Stimulated activated CD4-positive, alpha-beta T cell treated with anti-CD3 and anti-CD28 coated beads, Interleukin-15, amount 100 ng/mL, for 24 hours (primary cell): ENCODE measurements around the gene LFNG.

Experiments
- DNase-seq: peaks from one replicate; pipeline ENCODE4 v3.0.0-alpha.2; 2020

The LFNG gene, protein sequence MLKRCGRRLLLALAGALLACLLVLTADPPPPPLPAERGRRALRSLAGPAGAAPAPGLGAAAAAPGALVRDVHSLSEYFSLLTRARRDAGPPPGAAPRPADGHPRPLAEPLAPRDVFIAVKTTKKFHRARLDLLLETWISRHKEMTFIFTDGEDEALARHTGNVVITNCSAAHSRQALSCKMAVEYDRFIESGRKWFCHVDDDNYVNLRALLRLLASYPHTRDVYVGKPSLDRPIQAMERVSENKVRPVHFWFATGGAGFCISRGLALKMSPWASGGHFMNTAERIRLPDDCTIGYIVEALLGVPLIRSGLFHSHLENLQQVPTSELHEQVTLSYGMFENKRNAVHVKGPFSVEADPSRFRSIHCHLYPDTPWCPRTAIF

DNA sequence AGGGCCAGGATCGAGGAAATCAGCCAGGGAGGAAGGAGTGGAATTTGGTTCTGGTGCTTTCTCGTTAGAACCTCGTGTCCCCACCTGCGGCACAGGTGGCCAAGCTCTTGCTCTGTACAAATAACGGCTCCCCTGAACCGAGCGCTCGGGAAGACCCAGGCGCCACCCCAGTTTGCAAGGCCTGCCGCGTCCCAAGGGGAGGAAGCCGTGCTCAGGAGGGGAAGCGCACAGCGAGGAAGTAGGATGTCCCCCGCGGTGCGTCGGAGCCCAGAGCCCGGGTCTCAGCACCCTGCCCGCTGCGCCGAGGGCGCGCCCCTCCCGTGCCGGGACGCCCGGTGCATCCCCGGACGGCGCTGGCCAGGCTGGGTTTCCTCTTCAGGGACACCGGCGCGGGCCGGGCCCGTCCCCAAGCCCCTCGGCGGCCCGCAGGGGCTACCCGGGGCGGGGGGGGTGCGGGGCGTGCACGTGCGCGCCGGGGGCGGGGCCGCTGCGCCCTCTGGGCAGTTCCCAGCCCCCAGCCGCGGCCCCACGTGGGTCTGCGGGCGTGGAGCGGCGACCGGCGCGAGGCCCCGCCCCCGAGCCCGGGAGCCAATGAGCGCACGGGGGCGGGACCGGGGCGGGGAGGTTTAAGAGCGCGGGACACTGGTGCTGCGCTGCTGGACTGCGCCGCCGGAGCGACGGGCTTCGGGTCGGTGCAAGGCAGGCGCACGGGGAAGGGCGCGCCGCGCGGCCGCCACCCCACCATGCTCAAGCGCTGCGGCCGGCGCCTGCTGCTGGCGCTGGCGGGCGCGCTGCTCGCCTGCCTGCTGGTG, at the start of gene LFNG:
TSS of gene LFNG (plus strand) at position 656 of the 812 bp plus-strand sequence. CDS start at position 744, 88 bp downstream.
- DNase-seq = peak; percentile 91

DNA sequence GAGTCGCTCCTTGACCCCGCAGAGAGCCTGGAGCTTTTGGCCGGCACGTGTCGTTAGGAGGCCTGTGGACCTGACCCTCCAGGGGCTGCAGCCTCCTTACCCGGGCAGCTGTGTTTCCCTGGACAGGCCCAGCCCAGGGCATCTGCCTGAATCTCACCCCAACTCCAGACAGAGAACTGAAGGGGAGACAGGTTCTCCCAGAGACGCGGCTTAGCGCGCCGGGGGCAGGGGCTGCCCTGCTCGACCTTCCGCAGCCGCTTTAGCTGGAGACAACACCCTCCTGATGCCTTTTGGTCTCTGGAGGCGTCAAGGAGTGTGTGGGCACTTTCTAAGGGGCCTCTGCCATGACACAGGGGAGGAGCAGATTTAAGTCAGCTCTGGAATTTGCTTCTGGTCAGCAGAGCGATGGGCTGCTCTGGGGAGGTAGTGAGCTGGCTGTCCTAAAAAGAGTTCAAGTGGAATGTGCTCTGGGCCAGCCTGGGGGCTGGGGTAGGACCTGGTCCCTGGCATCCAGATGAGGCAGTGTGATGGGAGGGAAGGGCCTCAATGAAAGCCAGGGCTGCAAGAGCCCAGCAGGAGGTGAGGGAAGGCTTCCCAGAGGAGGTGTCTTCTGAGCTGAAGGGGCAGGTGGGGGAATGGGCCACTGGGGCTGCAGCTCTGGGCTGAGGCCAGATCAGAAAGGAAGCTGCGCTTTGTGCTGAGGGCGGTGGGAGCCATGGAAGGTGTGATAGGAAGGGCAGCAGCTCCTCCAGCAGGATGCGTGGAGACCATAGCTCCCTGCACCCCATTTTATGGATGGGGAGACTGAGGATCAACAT, 49.2 kb upstream of the LFNG start:
- no peak for DNase-seq

DNA sequence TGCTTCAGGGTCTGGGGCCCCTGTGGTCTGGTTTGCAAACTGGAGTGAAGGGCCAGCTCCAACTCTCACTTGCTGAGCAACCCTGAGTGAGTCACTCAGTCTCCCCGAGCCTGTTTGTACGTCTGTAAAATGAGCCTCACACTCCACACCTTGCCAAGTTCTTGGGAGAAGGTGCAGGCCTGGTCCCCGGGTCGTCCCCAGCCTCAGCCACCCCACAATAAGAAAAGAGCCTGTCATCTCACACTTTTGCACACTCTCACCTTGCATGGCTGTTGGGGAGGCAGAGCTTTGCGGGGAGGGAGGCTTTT, 48.6 kb upstream of the LFNG start:
- no peak for DNase-seq

DNA sequence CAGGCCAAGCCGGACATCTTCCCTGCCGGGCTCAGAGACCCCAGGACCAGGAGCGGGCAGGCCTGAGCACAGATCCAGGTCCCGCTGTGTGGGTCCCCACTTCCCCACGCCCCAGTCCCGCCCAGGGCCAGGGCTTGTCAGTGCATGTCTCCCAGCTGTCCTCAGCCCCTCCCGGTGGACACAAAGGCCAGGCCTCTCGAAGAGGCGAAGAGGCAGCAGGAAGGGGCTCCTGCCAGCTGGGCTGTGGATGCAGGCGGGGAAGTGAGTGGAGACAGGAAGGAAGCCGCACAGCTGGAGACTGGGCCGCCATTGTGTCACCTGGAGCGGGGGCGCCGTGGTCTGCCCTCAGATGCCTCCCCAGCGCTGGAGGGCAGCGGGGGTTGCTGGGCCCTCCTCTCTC, 48.2 kb upstream of the LFNG start:
- no peak for DNase-seq

DNA sequence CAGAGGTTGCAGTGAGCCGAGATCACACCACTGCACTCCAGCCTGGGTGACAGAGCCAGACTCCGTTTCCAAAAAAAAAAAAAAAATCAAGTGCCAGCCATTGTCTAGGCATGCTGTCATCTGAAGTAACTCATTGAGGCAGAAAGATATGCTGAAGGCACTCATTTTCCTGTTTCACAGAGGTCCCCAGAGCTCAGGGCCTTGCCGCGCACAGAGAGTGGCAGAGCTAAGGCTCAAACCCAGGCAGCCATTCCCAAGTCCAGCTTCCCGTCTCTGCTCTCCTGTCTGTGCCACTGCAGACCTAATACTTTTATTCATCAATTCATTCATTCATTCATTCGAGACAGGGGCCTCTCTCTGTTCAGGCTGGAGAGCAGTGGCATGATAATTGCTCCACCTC, 46.8 kb upstream of the LFNG start:
- DNase-seq = no peak

DNA sequence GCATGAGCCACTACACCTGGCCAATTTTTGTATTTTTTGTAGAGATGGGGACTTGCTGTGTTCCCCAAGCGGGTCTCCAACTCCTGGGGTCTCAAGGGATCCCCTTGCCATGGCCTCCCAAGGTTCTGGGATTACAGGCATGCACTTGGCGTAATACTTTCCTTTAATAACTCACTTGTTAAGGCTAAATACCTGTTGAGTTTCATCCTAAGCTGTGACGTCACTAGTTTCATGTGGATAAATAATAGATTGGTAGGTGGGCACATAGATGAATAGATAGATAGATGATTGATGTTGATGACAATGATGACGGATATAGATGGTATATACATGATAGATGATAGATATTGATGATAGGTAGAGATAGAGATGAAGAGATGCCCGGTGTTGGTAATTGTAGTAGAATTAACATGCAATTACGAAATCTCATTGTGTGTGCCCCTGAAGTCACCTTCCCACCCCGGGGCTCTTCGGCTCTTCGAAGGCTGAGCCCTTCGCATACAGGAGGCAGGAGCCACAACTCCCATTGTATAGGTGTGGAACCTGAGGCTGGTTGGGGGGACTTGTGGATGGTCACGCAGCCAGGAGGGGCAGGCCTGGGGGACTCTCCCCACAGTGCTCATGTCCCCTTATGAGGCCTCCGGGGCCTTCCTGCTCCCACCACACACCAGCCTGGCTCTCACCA, 45.9 kb upstream of the LFNG start:
- no peak for DNase-seq

DNA sequence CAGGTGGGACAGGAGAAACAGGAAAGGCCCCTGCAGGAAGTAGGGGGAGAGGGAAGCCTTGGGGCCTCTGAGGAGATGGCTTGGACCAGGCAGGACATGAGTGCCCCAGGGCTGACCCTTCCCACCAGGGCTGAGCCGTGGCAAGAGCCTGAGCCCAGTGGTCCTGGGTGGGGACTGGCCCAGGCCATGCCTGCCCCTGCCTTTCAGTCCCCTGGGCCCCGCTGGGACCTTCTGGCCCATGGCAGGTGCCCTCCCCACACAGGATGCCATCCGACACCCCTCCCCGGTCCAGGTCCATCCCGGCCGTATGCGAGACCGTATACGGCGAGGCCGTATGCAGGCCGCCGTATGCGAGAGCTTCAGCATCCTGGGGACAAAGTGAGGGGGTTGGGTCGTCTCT, 45.4 kb upstream of the LFNG start:
- DNase-seq = no peak

DNA sequence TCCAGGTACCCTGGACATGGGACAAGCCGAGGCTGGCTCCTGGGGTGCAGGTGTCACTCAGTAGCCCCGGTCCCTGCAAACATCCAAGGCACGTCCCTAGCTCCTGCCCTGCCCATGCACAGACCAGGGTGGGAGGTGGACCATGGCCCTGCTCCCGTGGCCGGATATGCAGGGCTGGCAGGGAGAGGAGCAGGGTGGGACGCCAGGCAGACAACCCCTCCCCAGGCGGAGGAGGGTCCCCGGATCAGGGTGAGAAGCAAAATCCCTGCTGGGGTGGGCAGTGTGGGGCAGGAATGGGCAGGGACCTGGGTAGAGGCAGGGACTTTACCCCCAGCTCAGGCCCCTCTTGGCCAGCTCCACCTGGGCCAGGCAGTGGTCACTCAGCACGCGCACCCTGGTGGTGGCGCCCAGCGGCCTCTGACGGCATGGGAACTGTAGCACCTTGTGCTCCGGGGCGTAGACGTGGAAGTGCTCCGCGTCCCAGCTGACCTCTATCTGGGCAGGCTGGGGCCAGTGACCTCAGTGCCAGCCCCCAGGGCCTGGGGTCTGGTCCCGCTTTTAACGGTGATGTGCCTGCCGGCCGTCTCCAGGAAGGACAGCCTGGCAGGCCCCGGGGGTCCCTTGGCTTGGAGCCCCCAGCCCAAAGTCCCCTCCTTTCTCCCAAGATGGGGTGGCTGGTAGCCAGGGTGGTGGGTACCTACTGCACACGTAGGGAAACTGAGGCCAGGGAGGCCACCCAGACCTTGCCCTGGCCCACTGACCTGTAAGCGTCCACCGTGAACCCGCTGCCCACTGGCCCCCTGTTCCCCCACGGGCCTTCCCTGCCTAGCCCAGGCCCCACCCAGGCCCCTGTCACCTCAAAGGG, 44.5 kb upstream of the LFNG start:
- no peak for DNase-seq

DNA sequence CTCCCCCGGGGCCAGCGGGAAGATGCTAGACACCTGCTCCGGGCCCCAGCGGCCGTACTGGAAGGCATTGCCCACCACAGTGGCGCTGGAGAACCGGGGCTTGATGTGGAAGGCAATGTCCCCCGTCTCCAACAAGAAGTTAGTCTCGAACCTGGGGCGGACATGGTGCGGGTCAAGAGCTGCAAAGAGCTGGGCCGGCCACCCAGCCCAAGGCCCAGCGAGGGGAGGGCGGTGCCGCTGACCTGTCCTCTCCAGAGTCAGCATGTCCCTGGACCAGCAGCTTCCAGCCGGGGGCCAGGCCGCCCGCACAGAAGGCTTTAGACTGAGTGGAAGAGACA, 43.9 kb upstream of the LFNG start:
- DNase-seq = no peak

DNA sequence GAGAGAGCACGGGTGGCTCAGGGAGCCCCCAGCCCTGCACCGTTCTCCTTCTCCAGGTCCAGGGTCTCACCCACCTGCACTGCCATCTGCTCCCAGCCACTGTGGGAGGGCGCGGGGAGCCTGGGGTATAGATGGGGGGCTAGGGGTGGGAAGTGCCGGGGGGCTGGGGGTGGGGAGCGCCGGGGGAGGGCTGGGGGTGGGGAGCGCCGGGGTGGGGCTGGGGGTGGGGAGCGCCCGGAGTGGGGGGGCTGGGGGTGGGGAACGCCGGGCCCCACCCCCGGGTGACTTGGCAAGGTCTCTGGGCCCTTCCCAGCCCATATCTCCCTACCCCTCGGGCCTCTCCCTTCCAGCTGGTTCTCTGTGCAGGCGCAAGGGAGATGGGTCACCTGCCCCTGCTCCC, 43.3 kb upstream of the LFNG start, which contains the start of gene GRIFIN:
TSS of gene GRIFIN (minus strand) at position 101 of the 400 bp plus-strand sequence. CDS start at position 86, 15 bp downstream.
- DNase-seq = no peak

DNA sequence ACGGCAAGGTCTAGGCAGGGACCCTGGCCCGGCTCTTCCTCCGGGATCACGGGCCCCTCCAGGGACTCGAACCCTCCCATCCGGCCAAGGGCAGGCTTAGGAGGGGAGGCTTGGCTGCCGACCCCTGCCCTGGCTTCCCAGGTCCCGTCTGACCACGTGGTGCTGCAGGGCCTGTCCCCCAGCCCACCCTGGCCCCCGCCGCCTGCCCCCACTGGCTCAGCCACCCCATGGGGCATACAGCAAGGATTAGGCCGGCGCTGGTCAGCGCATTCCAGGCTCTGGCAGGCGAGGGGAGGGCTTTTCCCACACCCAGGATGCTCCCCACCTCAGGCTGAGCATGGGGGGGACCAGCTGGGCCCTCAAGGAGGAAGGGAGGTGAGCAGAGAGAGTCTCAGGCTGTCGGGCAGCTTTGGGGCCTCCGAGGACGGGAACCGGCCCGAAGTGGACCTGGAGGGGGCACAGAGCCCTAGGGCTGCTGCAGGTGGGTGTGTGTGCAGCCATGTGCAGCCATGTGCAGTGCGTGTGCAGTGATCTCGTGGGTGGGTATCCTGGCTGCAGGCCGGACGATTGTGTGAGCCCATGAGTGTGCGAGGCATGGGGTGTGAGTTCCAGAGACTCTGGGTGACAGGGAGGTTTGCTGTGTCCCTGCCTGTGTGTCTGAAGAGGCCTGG, 42.7 kb upstream of the LFNG start:
- DNase-seq = no peak

DNA sequence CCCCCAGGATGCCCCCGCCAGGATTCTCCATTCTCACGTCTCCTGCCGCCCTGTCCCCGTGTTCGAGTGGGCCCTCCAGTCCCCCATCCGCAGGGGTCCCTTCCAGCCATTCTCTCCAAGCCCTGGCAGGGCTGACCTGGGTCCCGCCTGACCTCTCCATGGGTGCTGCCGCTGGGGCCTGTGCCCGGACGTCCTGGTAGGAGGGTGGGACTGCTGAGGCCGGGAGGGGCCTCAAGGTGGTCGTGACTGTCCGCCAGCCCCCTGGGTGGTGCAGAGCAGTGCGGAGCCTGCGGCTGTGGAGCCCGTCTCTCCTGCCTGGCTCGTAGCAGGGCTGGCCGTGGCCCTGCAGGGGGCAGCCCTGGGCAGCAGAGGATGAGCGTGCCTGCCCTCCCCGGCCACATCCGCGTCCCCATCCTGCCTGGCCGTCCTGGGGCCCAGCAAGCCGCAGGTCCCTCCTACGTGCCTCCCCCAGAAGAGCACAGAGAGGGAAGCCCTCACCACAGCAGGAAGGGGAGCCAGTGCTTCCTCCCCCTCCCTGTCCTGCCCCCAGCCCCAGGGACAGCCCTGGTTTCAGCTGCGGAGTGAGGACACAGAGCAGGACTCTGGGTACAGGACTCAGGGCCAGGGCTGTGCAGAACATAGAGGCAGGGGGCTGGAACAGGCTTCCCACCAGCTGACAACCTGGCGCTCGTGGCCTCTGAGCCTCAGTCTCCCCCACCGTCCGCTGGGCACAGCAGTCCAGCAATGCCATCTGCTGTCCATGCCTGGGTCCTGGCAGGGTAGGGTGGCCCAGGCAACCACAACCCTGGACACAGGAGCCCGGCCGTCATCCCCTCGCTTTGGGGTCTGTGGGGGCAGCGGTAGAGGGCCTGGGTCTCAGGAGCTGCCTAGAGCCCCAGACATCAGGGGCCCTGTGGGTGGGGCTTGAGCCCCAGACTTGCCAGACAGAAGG, 41.9 kb upstream of the LFNG start:
- DNase-seq = peak; percentile 71

DNA sequence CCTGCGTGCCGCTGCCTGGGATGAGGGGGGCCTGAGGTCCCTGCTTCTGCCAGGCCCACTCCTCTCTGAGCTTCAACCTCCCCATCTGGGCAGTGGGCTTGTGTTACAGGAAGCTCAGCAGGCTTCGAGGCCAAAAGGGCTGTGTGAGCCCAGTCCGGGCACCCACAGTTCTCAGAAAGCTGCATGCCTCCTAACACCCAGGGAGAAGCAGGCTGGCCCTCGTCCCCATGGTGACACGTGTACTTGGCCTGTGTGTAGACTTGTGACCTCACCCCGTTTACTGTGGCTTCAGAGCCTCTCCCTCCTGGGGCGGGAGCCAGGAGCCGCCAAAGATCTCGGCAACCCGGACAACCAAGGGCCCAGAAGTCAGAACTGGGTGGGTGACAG, 41.2 kb upstream of the LFNG start:
- DNase-seq = no peak

DNA sequence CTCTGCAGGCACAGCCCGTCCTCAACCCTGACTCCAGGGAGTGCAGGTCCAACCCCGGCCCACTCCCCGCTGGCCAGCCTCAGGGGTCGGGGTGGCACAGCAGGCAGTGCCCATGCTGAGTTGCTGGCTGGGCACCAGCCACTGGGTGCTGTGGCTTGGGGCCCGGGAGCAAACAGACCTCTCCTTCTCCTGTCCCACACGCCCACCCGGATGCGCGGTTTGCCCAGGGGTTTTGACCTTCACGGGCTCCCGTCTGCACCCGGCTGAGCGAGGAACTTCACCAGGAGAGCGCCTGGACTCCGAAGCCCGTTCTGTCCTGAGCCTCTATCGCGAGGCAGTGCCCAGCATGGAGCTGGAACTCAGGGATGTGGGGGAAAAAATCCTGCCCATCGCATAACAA, 40.8 kb upstream of the LFNG start:
- DNase-seq = no peak

DNA sequence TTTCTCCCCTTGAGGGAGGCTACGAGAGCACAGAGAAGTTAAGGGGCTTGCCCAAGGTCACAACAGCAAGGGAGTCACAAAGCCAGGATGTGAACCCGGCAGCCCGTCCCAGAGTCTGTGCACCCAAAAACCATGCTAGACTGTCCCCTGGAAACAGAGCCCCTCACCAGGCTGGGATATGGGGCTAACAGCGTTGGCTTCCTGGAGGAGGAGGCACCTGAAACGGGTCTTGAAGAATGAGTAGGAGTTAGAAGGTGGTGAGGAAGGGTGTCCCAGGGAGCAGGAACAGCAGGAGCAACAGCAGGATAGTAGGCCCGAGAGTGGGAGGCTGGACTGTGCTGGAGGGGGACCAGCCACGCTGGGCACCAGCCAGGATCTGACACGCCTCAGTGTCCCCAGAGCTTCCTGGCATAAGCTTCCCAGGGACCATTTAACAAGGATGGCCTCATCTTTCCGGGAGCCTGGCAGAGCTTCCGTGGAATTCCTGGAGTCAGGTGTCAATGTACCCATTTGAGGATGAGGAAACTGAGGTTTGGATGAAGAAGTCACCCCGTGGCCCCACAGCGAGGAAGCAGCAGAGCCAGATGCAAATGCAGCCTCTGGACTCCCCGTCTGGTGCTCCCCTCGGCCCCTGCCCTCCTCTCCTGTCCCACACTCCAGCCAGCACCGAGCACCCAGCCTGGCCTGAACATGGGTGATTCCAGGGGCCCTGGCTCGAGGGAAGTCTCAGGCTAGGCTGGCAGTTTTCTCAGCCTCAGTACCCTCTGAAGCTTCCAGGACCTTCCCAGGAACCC, 40.1 kb upstream of the LFNG start:
- DNase-seq = no peak

DNA sequence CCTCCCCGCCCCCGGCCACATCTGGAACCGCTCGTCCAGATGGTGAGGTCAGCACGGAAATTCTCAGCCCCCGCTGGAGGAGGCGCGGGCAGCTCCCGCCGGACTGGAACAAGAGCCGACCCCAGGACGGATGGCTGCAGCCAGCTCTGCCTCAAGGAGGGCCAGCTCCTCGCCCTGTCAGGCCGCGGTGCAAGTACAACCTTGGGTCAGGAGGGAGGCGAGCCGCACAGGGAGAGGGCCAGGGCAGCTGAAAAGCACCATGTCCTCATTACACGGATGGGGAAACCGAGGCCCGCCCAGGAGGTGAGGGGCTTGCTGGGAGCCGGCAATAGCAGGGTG, 39.5 kb upstream of the LFNG start:
- DNase-seq = no peak

DNA sequence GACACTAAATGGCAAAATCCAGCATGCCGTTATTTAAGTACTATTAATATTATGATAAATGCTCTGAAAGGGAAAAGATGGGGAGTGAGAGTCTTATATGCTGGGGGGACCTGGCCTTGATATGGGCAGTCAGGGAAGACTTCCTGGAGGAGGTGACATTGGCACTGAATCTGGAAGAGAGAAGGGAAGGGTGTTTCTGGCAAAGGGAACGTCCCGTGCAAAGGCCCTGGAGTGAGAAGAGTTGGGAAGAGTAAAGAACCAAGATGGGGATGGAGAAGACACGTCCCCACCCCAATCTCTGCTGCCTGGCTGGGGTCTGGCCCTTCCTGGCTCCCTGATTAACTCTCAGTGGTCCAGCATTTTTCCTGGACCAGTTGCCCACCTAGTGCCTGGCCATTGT, 38.4 kb upstream of the LFNG start:
- DNase-seq = no peak

DNA sequence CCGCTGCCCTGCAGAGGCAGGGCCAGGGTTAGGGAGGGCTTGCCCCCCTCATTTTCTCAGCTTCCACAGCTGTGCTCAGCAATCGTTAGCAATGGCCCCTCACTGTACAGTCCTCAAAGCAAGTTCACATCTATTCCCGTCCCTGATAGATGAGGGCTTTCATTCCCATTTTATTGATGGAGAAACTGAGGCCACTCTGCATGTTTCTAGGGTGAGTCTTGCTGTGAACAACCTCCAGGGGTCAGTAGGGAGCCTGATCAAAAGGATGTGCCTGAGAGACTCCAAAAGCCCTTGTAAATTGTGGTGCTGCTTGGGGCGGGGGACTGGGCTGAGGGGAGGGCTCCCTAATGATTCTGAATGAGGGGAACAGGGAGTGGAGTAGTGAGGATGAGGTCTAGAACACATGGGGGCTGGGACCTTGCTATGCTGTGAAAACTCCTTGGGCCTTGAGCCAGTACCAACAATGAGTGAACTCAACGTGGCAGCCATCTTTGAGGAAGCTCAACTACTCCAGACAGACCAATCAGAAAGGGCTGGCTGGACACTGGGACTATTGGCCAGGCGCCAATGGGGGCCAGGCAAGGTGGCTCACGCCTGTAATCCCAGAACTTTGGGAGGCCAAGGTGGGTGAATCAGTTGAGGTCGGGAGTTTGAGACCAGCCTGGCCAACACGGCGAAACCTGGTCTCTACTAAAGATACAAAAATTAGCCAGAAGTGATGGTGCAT, 36.7 kb upstream of the LFNG start:
- no peak for DNase-seq

DNA sequence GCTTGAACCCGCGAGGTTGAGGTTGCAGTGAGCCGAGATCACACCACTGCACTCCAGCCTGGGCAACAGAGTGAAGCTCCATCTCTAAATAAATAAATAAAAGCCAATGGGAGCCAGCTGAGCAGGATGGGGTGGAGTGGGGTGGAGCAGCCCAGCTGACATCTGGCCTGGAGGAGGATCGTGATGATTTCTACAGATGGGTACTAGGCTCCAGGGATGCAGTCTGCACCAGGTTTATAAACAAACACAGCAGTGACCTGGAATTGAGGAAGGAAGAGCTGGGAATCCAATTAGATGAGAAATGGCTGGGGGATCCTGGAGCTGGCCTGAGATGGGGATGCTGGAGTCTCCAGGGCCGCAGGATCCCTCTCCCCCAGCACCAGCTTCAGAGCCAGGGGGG, 36.1 kb upstream of the LFNG start:
- DNase-seq = no peak
